Hepatocyte (in vitro differentiated cells): ENCODE data around the gene OR10V1. TPM values are rescaled to one million over a fixed set of nuclear protein-coding genes. Genes with fewer than 3 reads are reported as not detected.
"Not testable (repeated sequence)": the region's sequence is repeated elsewhere in the genome, so short reads cannot be mapped to it uniquely, and the experiment has no call there.

Source experiments
- DNase-seq: peaks from one replicate; pipeline ENCODE4 v3.0.0-alpha.2; 2016; ENCODE audit warnings: low spot score
- H2AFZ ChIP-seq: fragments of 200-600 bp; sonication (generic); 2 replicates; pipeline ENCODE4 v1.6.0; 2016; ENCODE audit warnings: antibody characterized with exemption, mild to moderate bottlenecking
- H3K27ac ChIP-seq: fragments of 200-600 bp; sonication (generic); 2 replicates; pipeline ENCODE4 v1.5.1; 2016; ENCODE audit warnings: mild to moderate bottlenecking
- H3K27me3 ChIP-seq: fragments of 200-600 bp; sonication (generic); 2 replicates; pipeline ENCODE4 v1.6.1; 2016
- H3K36me3 ChIP-seq: fragments of 200-600 bp; sonication (generic); replicated peaks from 2 replicates; pipeline ENCODE4 v1.5.1; 2016; ENCODE audit warnings: low read depth; ENCODE audit not compliant: insufficient read depth
- H3K4me1 ChIP-seq: fragments of 200-600 bp; sonication (generic); 2 replicates; pipeline ENCODE4 v1.5.1; 2016; ENCODE audit warnings: mild to moderate bottlenecking, moderate library complexity; ENCODE audit not compliant: insufficient read depth
- H3K4me2 ChIP-seq: fragments of 200-600 bp; sonication (generic); 2 replicates; pipeline ENCODE4 v1.6.0; 2016
- H3K4me3 ChIP-seq: fragments of 200-600 bp; sonication (generic); 2 replicates; pipeline ENCODE4 v1.5.1; 2016; ENCODE audit warnings: mild to moderate bottlenecking
- H3K79me2 ChIP-seq: fragments of 200-600 bp; sonication (generic); 2 replicates; pipeline ENCODE4 v1.6.0; 2017; ENCODE audit warnings: mild to moderate bottlenecking
- H3K9me2 ChIP-seq: fragments of 200-600 bp; sonication (generic); replicated peaks from 2 replicates; pipeline ENCODE4 v1.6.0; 2017; ENCODE audit warnings: mild to moderate bottlenecking; ENCODE audit not compliant: insufficient read depth
- H3K9me3 ChIP-seq: fragments of 200-600 bp; sonication (generic); 2 replicates; pipeline ENCODE4 v1.5.1; 2016; ENCODE audit warnings: low read depth, mild to moderate bottlenecking
- H4K20me1 ChIP-seq: fragments of 200-600 bp; sonication (generic); 2 replicates; pipeline ENCODE4 v1.6.0; 2016; ENCODE audit warnings: mild to moderate bottlenecking; ENCODE audit not compliant: insufficient read depth, poor library complexity, severe bottlenecking
- CTCF ChIP-seq: fragments of 200-600 bp; sonication (generic); IDR thresholded peaks from 2 replicates; pipeline ENCODE4 v1.5.1; 2016; ENCODE audit warnings: antibody characterized with exemption, mild to moderate bottlenecking; ENCODE audit not compliant: poor library complexity
- EZH2 ChIP-seq: fragments of 200-600 bp; sonication (generic); IDR thresholded peaks from 2 replicates; pipeline ENCODE4 v1.6.1; 2016; ENCODE audit warnings: antibody characterized with exemption, mild to moderate bottlenecking, borderline replicate concordance
- EZH2phosphoT487 ChIP-seq: fragments of 200-600 bp; sonication (generic); IDR thresholded peaks from one replicate; pipeline ENCODE4 v1.6.1; 2018; ENCODE audit warnings: antibody characterized with exemption, mild to moderate bottlenecking, low read depth, moderate library complexity; ENCODE audit not compliant: unreplicated experiment, severe bottlenecking
- WGBS: methylation state at CpG from one replicate; pipeline ENCODE4 v1.1.6; 2016; ENCODE audit warnings: low lambda C conversion rate; ENCODE audit errors: missing lambda C conversion rate; 5-methylcytosine and 5-hydroxymethylcytosine counted together
- polyA plus RNA-seq: library from polyadenylated mRNA; unstranded; fragments of >200 nt; fragmentation: Nextera tagmentation; extraction: Ambion mirVana; gene quantifications from 2 replicates; pipeline ENCODE4 v1.2.1, GENCODE V29; 2016
- total RNA-seq: library from RNA; depleted of rRNA; stranded (reverse); fragments of >200 nt; gene quantifications from 2 replicates; pipeline ENCODE4 v1.2.3, GENCODE V29; 2014

OR10V1 gene
- total and polyA plus RNA-seq, 2 experiments from 2014 or later, result not detected

- H3K27me3 ChIP-seq, result no peaks in the 10 kb centered on the region
- H3K4me3 ChIP-seq, result no peak overlapping the region
- no peaks in the 10 kb centered on the region for H3K4me1 ChIP-seq
- no peak overlapping the region for H3K4me2 ChIP-seq
- H4K20me1 ChIP-seq, result no peaks in the 10 kb centered on the region
- H3K79me2 ChIP-seq, result no peaks in the 10 kb centered on the region
- H2AFZ ChIP-seq, result no peak overlapping the region
- no peaks in the 10 kb centered on the region for H3K36me3 ChIP-seq
- H3K9me2 ChIP-seq, result no peaks in the 10 kb centered on the region
- no peak overlapping the region for H3K27ac ChIP-seq
- no peak for DNase-seq
- no peak for TF ChIP-seq EZH2
- TF ChIP-seq CTCF, result no peak
- TF ChIP-seq EZH2phosphoT487, result no peak
- H3K9me3 ChIP-seq, result no peaks in the 10 kb centered on the region
These were observed 15.1 kb downstream of the OR10V1 start for GRCh38 chr11:59698506-59698905.

GRCh38 chr11:59692915-59693314, 20.7 kb downstream of the OR10V1 start:
- Histone ChIP-seq H3K9me3 (peaks cover 6% of the 10 kb centered on the region), H2AFZ (no peak overlapping the region), H3K9me2 (no peaks in the 10 kb centered on the region), H3K4me3 (no peak overlapping the region), H3K4me2 (no peak overlapping the region), H3K4me1 (no peaks in the 10 kb centered on the region), H3K27ac (no peak overlapping the region), H3K79me2 (no peaks in the 10 kb centered on the region), H3K27me3 (no peaks in the 10 kb centered on the region), H3K36me3 (no peaks in the 10 kb centered on the region), H4K20me1 (no peaks in the 10 kb centered on the region)
- TF ChIP-seq CTCF (no peak), EZH2 (no peak), EZH2phosphoT487 (no peak)
- DNase-seq, result no peak

- H4K20me1 ChIP-seq, result no peaks in the 10 kb centered on the region
- TF ChIP-seq EZH2 (no peak), EZH2phosphoT487 (no peak)
- H3K36me3 ChIP-seq, result no peaks in the 10 kb centered on the region
- H3K4me3 ChIP-seq, result no peak overlapping the region
- no peak overlapping the region for H3K27ac ChIP-seq
- no peaks in the 10 kb centered on the region for H3K4me1 ChIP-seq
- peaks cover 6% of the 10 kb centered on the region for H3K9me3 ChIP-seq
- no peak for DNase-seq
- no peaks in the 10 kb centered on the region for H3K27me3 ChIP-seq
- no peaks in the 10 kb centered on the region for H3K9me2 ChIP-seq
- H3K4me2 ChIP-seq, result no peak overlapping the region
- H2AFZ ChIP-seq, result no peak overlapping the region
- no peaks in the 10 kb centered on the region for H3K79me2 ChIP-seq
- 74% methylated on average over 2 of the region's 2 CpGs for WGBS
These were observed 22.5 kb downstream of the OR10V1 start for GRCh38 chr11:59691156-59691555.

GRCh38 chr11:59689015-59689414, 24.6 kb downstream of the OR10V1 start:
- H3K79me2 ChIP-seq, result no peaks in the 10 kb centered on the region
- H4K20me1 ChIP-seq, result no peaks in the 10 kb centered on the region
- no peak for DNase-seq
- no peak overlapping the region for H3K4me2 ChIP-seq
- 83% methylated on average over 3 of the region's 3 CpGs for WGBS
- H3K9me3 ChIP-seq, result peaks cover 6% of the 10 kb centered on the region
- H3K27me3 ChIP-seq, result no peaks in the 10 kb centered on the region
- H3K27ac ChIP-seq, result peak overlapping the region; percentile 37
- TF ChIP-seq EZH2 (no peak), EZH2phosphoT487 (no peak), CTCF (no peak)
- no peak overlapping the region for H2AFZ ChIP-seq
- no peaks in the 10 kb centered on the region for H3K4me1 ChIP-seq
- H3K36me3 ChIP-seq, result no peaks in the 10 kb centered on the region
- H3K9me2 ChIP-seq, result no peaks in the 10 kb centered on the region
- no peak overlapping the region for H3K4me3 ChIP-seq

GRCh38 chr11:59681260-59681725, 32.4 kb downstream of the OR10V1 start:
- not testable (repeated sequence) for H3K36me3 ChIP-seq, H3K79me2 ChIP-seq, H3K27me3 ChIP-seq, H3K9me2 ChIP-seq, H3K9me3 ChIP-seq, H4K20me1 ChIP-seq, H3K4me3 ChIP-seq
- peak; percentile 35 for DNase-seq
- peak overlapping the region; percentile 62 for H3K4me2 ChIP-seq
- H2AFZ ChIP-seq, result peak overlapping the region; percentile 14
- 25% methylated on average over 7 of the region's 7 CpGs for WGBS
- H3K27ac ChIP-seq, result peak overlapping the region; percentile 71
- peaks cover 23% of the 10 kb centered on the region for H3K4me1 ChIP-seq
